Mesothelial cell of epicardium (in vitro differentiated cells): ENCODE measurements around the gene CD151. TPM values are rescaled to one million over a fixed set of nuclear protein-coding genes. Genes with fewer than 3 reads are reported as not detected.

Experiments used
- DNase-seq, 2 experiments: peaks; one replicate each; pipeline ENCODE4 v3.0.0; 2021; ENCODE audit warnings: low spot score in 2 of 2; ENCODE audit not compliant: unreplicated experiment in 2 of 2
- H3K27ac Mint-ChIP-seq: 2 replicates; pipeline ENCODE4 v1.8.0; 2021; ENCODE audit warnings: mixed read lengths
- H3K27me3 Mint-ChIP-seq: 2 replicates; pipeline ENCODE4 v1.8.0; 2021; ENCODE audit warnings: low read depth, mixed read lengths
- H3K36me3 Mint-ChIP-seq: 2 replicates; pipeline ENCODE4 v1.8.0; 2021; ENCODE audit warnings: mixed read lengths
- H3K4me1 Mint-ChIP-seq: 2 replicates; pipeline ENCODE4 v1.8.0; 2021; ENCODE audit warnings: mixed read lengths
- H3K4me3 Mint-ChIP-seq: 2 replicates; pipeline ENCODE4 v1.8.0; 2021; ENCODE audit warnings: mild to moderate bottlenecking, moderate library complexity, mixed read lengths
- H3K9me3 Mint-ChIP-seq: 2 replicates; pipeline ENCODE4 v1.8.0; 2021; ENCODE audit warnings: mixed read lengths
- CTCF ChIP-seq: fragments of 200-600 bp; sonication (generic); IDR thresholded peaks from one replicate; pipeline ENCODE4 v1.5.0; 2021; ENCODE audit warnings: antibody characterized with exemption; ENCODE audit not compliant: unreplicated experiment
- total RNA-seq: library from RNA; stranded (reverse); gene quantifications from 3 replicates; pipeline ENCODE4 v1.2.1, GENCODE V29; 2021

Gene CD151
- total RNA-seq, 1 donor from 2014 or later, result 125 TPM

- Mint-ChIP-seq H3K9me3 (no peaks in the 10 kb centered on the region), H3K27ac (no peak overlapping the region), H3K27me3 (no peaks in the 10 kb centered on the region), H3K4me1 (no peaks in the 10 kb centered on the region), H3K4me3 (no peak overlapping the region), H3K36me3 (peaks cover 16% of the 10 kb centered on the region)
- TF ChIP-seq CTCF, result no peak
- DNase-seq, result no peak
Measured at GRCh38 chr11:886568-886967, 53.8 kb downstream of the CD151 start.

GRCh38 chr11:887589-887988 is 54.8 kb downstream of the CD151 start:
- Mint-ChIP-seq H3K9me3 (no peaks in the 10 kb centered on the region), H3K27ac (no peak overlapping the region), H3K36me3 (peaks cover 10% of the 10 kb centered on the region), H3K4me1 (no peaks in the 10 kb centered on the region), H3K4me3 (no peak overlapping the region), H3K27me3 (no peaks in the 10 kb centered on the region)
- no peak for TF ChIP-seq CTCF
- DNase-seq, result no peak

Other genes with a start within 250 kb of the CD151 start
- gene IRF7, start 217.0 kb upstream of the CD151 start, total RNA-seq, result 20.8 to 24.5 TPM (median 21.9 TPM) in 3 replicates
- gene CDHR5, start 208.0 kb upstream of the CD151 start, total RNA-seq, result 0.27 to 0.58 TPM (median 0.34 TPM) in 3 replicates
- 1.2 to 1.7 TPM (median 1.3 TPM) in 3 replicates for gene SCT, start 205.8 kb upstream of the CD151 start, total RNA-seq
- 2.1 to 3.1 TPM (median 2.5 TPM) in 3 replicates for gene DRD4, start 195.7 kb upstream of the CD151 start, total RNA-seq
- 59.6 to 64.9 TPM (median 64.0 TPM) in 3 replicates for gene DEAF1, start 137.7 kb upstream of the CD151 start, total RNA-seq
- gene TMEM80, start 137.1 kb upstream of the CD151 start, total RNA-seq, result 25.7 to 30.7 TPM (median 28.7 TPM) in 3 replicates
- 105 to 112 TPM (median 111 TPM) in 3 replicates for gene EPS8L2, start 126.7 kb upstream of the CD151 start, total RNA-seq
- gene TALDO1, start 85.5 kb upstream of the CD151 start, total RNA-seq, result 86.9 to 97.5 TPM (median 89.7 TPM) in 3 replicates
- gene GATD1, start 55.5 kb upstream of the CD151 start, total RNA-seq, result 81.1 to 91.2 TPM (median 83.9 TPM) in 3 replicates
- gene CEND1, start 42.9 kb upstream of the CD151 start, total RNA-seq, result not detected in 3 replicates
- 34.3 to 37.2 TPM (median 35.7 TPM) in 3 replicates for gene SLC25A22, start 34.7 kb upstream of the CD151 start, total RNA-seq
- 40.1 to 43.7 TPM (median 43.1 TPM) in 3 replicates for gene PIDD1, start 27.7 kb upstream of the CD151 start, total RNA-seq
- gene RPLP2, start 23.0 kb upstream of the CD151 start, total RNA-seq, result 1,651 to 1,738 TPM (median 1,657 TPM) in 3 replicates
- gene PNPLA2, start 14.0 kb upstream of the CD151 start, total RNA-seq, result 41.3 to 50.9 TPM (median 50.0 TPM) in 3 replicates
- 9.9 to 10.6 TPM (median 10.0 TPM) in 3 replicates for gene CRACR2B, start 5.0 kb upstream of the CD151 start, total RNA-seq
- gene POLR2L, start 9.6 kb downstream of the CD151 start, total RNA-seq, result 78.7 to 80.2 TPM (median 79.8 TPM) in 3 replicates
- gene TSPAN4, start 9.9 kb downstream of the CD151 start, total RNA-seq, result 94.1 to 98.8 TPM (median 96.6 TPM) in 3 replicates
- gene CHID1, start 77.9 kb downstream of the CD151 start, total RNA-seq, result 88.3 to 95.9 TPM (median 95.4 TPM) in 3 replicates
- 74.9 to 89.1 TPM (median 86.6 TPM) in 3 replicates for gene AP2A2, start 92.9 kb downstream of the CD151 start, total RNA-seq
- gene MUC6, start 203.8 kb downstream of the CD151 start, total RNA-seq, result not detected in 3 replicates
- 0.02 to 0.07 TPM (median 0.04 TPM) in 3 replicates for gene MUC2, start 241.9 kb downstream of the CD151 start, total RNA-seq